GM18508 (cell line): Measurements from ENCODE around the gene NIPAL3.
"Not testable (repeated sequence)": the region's sequence is repeated elsewhere in the genome, so short reads cannot be mapped to it uniquely, and the experiment has no call there.

Experiments
- ATAC-seq: cut with Tn5 transposase; IDR thresholded peaks from one replicate; pipeline ENCODE4 v1.9.1; 2021; ENCODE audit warnings: moderate number of reproducible peaks; ENCODE audit not compliant: insufficient read depth, unreplicated experiment

NIPAL3 gene

GRCh38 chr1:24420547-24420946 lies 4.9 kb downstream of the NIPAL3 start:
- ATAC-seq = no peak

- ATAC-seq = no peak
Observed at GRCh38 chr1:24421502-24421901, 5.9 kb downstream of the NIPAL3 start.

- no peak for ATAC-seq
Observed at GRCh38 chr1:24424207-24424606, 8.6 kb downstream of the NIPAL3 start.

DNA sequence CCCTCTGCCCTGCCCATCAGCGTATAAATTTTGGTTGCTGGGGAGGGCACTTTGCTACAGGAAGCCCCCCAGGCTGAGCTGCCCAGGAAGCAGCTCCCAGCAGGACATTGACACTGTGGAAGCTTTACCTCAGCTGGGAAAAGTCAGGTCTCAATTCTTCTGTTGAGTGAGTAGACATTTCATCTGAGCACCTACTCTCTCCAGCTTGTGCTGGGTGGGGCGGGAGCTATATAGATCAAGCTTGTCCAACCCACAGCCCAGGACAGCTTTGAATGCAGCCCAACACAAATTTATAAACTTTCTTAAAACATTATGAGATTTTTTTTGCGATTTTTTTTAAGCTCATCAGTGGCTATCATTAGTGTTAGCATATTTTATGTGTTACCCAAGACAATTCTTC lies 9.4 kb downstream of the NIPAL3 start:
- no peak for ATAC-seq

DNA sequence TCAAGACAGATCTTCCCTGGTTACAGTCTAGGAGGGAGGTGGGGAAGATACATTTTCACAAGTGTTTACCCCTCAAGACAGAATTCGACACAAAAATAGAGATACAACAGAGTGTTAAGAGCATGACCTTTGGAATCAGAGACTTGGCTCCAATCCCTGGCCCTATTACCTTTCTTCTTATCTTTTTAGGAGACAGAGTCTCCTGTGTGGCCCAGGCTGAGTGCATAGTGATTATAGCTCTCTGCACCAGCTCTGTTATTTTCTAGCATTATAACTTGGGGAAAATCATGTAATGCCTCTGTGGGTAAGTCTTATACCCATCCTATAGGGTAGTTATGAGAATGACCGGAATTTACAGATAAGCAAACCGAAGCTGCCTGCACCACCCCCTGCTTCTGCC lies 9.8 kb downstream of the NIPAL3 start:
- ATAC-seq = no peak

- no peak for ATAC-seq
Observed at GRCh38 chr1:24425922-24426321, 10.3 kb downstream of the NIPAL3 start.

- ATAC-seq = no peak
Observed at GRCh38 chr1:24426744-24427544, 11.3 kb downstream of the NIPAL3 start.

DNA sequence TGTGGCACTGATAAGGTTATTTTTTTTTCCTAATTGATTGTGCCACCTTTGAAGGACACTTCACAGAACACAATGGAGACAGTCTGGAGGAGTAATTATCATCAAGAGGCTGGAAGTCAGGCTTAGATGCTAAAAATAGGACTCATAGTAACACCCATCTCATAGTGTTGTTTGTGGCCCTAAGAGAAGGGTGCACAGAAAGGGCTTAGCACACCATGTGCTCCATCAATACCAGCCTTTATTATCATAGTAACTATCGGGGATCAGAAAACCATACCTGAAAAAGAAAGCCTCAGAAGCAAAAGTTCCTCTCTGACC lies 11.9 kb downstream of the NIPAL3 start:
- ATAC-seq = no peak

DNA sequence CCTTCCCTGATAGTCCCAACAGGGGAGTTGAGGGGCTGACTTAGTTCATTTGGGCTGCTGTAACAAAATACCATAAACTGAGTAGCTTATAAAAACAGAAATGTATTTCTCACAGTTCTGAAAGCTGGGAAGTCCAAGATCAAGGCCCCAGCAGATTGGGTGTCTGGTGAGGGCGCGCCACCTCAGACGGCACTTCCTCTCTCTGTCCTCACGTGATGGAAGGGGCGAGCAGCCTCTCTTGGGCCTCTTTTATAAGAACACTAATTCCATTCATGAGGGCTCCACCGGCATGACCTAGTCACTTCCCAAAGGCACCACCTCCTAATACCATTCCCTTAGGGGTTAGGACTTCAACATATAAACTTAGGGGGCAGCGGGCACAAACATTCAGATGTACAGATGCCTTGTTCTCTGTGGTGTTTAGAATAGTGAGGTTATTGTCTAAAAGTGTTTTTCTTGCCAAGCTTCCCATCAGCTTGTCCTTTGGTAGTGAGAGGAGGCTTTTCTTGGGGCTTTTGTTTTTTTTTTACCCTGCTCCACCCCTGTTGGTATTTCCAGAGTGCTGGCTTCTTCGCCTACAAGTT lies 20.3 kb downstream of the NIPAL3 start:
- ATAC-seq = no peak

GRCh38 chr1:24437631-24438396 lies 22.2 kb downstream of the NIPAL3 start:
- ATAC-seq = no peak

GRCh38 chr1:24438423-24438901 lies 22.9 kb downstream of the NIPAL3 start:
- no peak for ATAC-seq

- no peak for ATAC-seq
Observed at GRCh38 chr1:24440436-24440835, 24.8 kb downstream of the NIPAL3 start.

- no peak for ATAC-seq
Observed at GRCh38 chr1:24441480-24441879, 25.9 kb downstream of the NIPAL3 start.

DNA sequence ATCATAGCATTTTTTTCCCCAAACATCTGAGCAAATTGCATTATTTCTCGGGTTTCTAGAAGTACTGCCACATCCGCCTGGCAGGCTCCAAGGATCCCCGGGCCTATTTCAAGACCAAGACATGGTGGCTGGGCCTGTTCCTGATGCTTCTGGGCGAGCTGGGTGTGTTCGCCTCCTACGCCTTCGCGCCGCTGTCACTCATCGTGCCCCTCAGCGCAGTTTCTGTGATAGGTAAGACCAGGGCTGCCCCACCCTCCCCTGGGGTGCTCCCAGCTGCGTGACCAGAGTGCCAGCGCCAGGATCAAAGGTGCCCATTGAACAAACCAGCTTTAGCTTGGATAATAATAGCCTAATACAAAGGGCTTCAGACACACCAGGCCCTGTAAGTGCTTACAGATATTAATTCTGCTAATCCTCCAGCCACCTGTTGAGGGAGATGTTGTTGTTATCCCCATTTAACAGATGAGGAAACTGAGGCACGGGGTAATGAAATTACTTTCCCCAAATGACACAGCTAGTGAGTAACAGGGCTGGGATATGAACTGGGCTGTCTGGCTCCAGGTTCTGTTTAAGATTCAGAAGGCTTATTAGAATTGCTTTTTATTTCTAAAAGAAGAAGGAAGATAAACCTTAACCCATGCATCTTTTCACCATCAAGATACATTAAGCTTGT lies 26.5 kb downstream of the NIPAL3 start:
- no peak for ATAC-seq

DNA sequence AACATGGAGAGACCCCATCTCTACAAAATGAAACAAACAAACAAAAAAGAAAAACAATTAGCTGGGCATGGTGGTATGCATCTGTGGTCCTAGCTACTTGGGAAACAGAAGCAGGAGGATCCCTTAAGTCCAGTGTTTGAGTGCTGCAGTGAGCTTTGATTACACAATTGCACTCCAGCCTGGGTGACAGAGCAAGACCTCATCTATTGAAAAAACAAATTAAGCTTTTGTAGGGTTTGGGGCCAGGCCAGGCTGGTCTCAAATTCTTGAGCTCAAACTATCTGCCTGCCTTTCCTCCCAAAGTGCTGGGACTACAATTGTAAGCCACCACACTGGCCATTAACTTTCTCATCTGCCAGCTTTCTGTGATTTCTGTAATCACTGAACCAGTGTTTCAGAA lies 27.2 kb downstream of the NIPAL3 start:
- no peak for ATAC-seq

GRCh38 chr1:24443241-24443656 lies 27.6 kb downstream of the NIPAL3 start:
- ATAC-seq = no peak

GRCh38 chr1:24446446-24446845 lies 30.8 kb downstream of the NIPAL3 start:
- not testable (repeated sequence) for ATAC-seq

GRCh38 chr1:24450316-24450715 lies 34.7 kb downstream of the NIPAL3 start:
- no peak for ATAC-seq

DNA sequence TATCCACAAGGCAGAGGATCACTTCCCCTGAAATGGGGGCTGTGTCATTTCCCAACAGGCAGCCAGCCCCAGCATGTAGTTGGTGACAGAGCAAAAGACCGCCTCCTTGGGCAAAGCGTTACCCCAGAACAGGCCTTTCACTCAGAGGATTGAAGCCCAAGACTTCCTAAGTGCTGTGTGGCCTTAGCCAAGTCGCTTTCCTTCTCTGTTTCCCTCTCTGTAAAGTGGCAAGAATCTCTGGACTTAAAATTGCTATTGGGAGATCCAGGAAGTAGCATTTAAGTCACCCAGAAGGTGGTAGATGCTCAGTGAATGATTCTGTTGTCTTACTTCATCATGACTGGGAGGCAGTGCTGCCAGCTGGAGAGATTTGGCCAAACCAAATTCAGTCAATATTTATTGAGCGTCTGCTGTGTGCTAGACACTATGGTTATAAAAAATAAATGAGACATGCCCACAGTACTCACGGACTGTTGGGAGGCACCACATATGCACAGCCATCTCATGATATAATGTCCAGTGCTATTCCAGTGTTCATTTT lies 35.3 kb downstream of the NIPAL3 start:
- no peak for ATAC-seq

DNA sequence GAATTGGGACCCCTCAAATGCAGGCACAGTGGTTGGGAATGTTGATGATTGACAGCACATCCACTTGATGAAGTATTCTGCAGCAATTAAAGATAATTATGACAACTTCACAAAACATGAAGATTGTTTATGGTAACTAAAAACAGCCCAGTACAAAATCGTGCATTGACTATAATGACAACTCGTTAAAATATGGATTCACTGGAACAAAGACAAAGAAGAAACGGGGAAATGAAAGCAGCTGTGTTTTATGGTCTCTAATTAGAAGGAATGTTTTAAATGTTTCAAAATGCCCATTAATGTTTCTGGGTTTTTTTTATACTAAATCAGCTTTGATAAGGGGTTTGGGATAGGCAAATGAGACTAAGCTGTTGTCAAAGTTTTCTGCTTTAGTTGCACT lies 36.1 kb downstream of the NIPAL3 start:
- no peak for ATAC-seq
